ENCODE measurements around the gene ATG16L1.

Gene ATG16L1

DNA sequence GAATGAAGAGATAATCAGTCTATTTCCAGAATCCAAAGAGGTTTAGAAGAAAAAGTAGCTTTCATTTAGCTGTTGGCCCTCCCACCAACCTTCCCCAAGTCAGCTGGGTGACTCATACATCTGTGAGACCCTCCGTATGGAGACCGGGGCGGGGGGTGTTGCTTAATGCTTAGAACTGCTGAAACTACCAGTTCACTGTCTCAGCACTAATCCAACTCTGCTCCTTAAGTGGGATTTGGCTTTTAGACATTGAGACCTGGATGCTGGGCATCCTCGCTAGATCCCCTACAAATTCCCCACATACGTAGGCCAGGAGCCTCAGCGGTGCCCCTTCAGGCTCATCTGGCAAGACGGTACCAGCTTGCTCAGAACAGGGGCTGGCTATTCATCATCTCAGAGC is 56.1 kb downstream of the ATG16L1 start, which contains the start of gene SAG:
TSS of gene SAG (plus strand) at position 252 of the 400 bp plus-strand sequence. CDS start 1,374 bp downstream, outside the sequence.
- TF ChIP-seq, protein P1, sequence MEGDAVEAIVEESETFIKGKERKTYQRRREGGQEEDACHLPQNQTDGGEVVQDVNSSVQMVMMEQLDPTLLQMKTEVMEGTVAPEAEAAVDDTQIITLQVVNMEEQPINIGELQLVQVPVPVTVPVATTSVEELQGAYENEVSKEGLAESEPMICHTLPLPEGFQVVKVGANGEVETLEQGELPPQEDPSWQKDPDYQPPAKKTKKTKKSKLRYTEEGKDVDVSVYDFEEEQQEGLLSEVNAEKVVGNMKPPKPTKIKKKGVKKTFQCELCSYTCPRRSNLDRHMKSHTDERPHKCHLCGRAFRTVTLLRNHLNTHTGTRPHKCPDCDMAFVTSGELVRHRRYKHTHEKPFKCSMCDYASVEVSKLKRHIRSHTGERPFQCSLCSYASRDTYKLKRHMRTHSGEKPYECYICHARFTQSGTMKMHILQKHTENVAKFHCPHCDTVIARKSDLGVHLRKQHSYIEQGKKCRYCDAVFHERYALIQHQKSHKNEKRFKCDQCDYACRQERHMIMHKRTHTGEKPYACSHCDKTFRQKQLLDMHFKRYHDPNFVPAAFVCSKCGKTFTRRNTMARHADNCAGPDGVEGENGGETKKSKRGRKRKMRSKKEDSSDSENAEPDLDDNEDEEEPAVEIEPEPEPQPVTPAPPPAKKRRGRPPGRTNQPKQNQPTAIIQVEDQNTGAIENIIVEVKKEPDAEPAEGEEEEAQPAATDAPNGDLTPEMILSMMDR (IDR thresholded peaks at IDR 0.05; ENCODE audit: insufficient read depth, low read depth, low read length, missing control alignments): no peak
- H3K4me3 ChIP-seq (ENCODE audit: low read depth, low read length): no peak within 1 kb of the TSS
- DNase-seq (ENCODE audit: low read depth): no peak

DNA sequence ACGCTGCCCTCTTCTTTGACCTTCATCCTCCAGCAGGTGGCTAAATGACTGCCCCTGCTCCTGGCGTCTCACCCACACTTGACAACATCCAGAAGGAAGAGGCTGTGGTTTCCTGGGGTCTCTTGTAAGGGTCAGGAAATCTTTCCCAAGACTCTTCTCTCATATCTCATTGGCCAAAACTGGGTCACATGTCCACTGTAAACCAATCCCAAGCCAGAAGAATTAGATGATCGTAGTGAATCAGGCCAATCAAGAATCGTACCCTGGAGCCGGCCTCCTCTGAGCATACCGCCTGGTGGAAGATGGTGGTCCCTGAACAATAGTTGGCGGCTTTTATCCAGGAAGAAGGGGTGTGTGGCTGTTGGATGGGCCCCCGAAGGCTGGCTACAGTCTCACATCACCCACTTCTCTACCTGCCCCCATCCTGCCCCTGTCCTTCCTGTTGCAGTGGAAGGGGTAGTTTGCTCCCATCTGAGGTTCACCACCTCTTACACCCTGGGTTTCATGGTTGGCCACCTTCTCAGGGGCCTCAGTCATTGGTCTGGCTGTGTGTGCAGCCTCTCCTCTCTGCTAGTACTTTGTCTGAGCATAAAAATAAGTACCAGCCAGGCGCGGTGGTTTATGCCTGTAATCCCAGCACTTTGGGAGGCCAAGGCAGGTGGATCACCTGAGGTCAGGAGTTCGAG is 59.9 kb downstream of the ATG16L1 start:
- no peak for DNase-seq (ENCODE audit: low read depth)
- TF ChIP-seq, protein P1 (IDR thresholded peaks at IDR 0.05; ENCODE audit: insufficient read depth, low read depth, low read length, missing control alignments): no peak
- no peak overlapping the region for H3K4me3 ChIP-seq (ENCODE audit: low read depth, low read length)

DNA sequence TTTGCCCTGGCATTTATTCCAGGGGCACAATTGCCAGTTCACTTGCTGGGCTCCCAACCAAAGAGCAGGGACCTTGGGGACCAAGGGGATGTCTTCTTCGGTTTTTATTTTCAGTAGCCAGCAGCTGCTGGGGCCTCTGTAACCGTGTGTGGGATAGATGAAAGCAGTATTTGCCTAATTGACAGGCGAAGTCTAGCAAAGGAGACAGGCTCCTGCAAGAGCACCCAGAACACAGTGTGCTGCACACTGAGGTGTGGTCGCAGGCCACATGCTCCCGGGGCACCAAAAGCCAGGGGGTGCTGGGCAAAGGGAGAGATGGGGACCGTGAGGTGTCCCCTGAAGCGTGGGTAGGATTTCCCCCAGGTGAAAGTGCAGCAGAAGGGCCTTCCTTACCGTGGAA is 61.4 kb downstream of the ATG16L1 start:
- H3K4me3 ChIP-seq (ENCODE audit: low read depth, low read length): no peak overlapping the region
- TF ChIP-seq, protein P1 (IDR thresholded peaks at IDR 0.05; ENCODE audit: insufficient read depth, low read depth, low read length, missing control alignments): no peak
- DNase-seq (ENCODE audit: low read depth): peak; percentile 43

DNA sequence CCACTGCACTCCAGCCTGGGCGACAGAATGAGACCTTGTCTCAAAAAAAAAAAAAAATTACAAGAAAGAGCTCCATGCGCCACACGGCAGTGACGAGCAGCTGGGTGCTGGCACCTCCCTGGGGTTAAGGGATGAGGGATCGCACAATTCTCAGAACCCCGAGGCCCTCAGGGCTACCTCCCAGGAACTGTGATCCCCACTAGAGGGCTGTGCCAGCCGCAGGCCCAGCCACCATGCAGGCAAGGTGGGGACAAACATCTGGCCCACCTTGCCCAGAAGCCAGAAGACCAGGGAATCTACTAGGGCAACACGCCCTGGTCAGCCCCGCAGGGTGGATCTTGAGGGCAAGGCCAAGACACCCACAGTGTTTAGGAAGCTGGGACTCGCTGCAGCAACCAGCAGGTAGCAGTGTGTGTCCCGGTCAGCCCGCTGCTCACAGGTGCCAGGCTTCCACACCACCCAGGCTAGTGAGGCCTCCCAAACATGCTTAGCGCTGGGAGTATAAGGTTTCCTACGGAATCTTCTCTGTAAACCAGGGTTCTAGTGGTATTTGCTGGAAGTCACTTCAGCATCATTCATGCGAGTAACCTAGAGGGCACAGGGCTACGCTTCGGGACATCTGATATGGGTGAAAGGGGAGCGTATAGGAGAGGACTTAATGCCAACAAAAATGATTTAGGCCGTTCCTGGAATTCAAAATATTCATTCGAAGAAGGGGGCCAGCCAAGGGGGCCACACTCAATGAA is 62.9 kb downstream of the ATG16L1 start:
- no peak overlapping the region for H3K4me3 ChIP-seq (ENCODE audit: low read depth, low read length)
- DNase-seq (ENCODE audit: low read depth): no peak
- TF ChIP-seq, protein P1 (IDR thresholded peaks at IDR 0.05; ENCODE audit: insufficient read depth, low read depth, low read length, missing control alignments): no peak

DNA sequence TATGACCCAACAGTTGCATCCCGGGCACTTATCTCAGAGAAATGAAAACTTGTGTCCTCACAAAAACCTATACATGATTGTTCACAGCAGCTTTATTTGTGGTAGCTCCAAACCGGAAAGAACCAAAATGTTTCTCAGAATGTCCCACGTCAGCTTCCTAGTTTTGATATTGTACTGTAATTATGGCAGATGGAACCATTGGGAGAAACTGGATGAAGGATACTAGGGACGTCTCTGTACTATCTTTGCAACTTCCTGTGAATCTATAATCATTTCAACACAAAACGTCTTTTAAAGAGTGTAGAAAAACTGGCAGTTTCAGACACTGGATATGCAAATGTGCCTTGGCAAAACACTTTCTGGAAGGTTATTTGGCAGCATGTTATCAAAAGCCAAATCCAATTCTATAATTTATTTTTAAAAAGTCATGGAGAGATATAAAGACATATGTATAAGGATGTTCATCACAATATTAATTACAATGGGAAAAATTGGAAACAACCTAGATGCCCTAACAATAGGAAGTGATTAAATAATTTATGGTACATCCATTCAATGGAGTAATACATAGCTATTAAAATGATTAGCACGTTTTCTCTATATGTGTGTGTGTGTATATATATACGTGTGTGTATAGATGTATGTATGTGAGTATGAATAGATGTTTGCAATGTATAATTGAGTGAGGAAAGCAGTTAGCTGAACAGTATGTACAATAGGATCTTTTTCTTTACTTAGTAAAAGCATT is 65.9 kb downstream of the ATG16L1 start:
- TF ChIP-seq, protein P1 (IDR thresholded peaks at IDR 0.05; ENCODE audit: insufficient read depth, low read depth, low read length, missing control alignments): no peak
- H3K4me3 ChIP-seq (ENCODE audit: low read depth, low read length): no peak overlapping the region
- peak; percentile 33 for DNase-seq (ENCODE audit: low read depth)

DNA sequence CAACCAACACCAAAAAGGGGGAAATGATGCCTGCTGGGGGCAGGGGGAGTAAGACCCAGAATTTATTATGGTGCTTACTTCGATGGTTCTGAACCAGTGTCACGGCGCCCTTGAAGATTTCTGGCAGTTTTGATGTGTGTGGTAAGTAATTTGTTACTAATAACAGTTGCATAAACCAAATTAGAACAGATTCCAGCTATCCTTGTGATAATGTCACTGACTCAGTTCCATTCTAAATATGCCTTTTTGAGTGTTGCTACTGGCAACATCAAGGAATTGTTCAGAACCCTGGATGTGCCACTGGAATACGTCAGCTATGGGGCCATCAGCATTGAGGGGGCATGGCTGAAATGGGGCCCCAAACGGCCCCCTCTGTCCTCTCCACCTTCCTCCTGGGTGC is 67.8 kb downstream of the ATG16L1 start:
- H3K4me3 ChIP-seq (ENCODE audit: low read depth, low read length): no peak overlapping the region
- no peak for DNase-seq (ENCODE audit: low read depth)
- TF ChIP-seq, protein P1 (IDR thresholded peaks at IDR 0.05; ENCODE audit: insufficient read depth, low read depth, low read length, missing control alignments): no peak
